ENCODE results near the gene NTPCR. TPM values are rescaled to one million over a fixed set of nuclear protein-coding genes. Genes with fewer than 3 reads are reported as not detected.

The NTPCR gene
- total and polyA plus RNA-seq, 4 donors, result 30.8 to 51.6 (median 39.4) TPM

GRCh38 chr1:232927830-232928505, 22.4 kb upstream of the NTPCR start:
- Histone ChIP-seq H3K27me3 (ENCODE audit: control insufficient read depth in 3 of 3, insufficient read depth in 3 of 3, low read length in 2 of 3) (no peaks in the 10 kb centered on the region), H3K9ac (ENCODE audit: insufficient read depth in 1 of 2, low read length in 2 of 2) (no peak overlapping the region), H3K27ac (ENCODE audit: low read depth in 1 of 2, low read length in 1 of 2) (no peak overlapping the region), H3K4me1 (ENCODE audit: control insufficient read depth in 5 of 5, insufficient read depth in 5 of 5, low read length in 5 of 5) (peaks cover 0 to 5% (median 0%) of the 10 kb centered on the region in 5 donors), H3K4me3 (no peak overlapping the region), H3K9me3 (ENCODE audit: control insufficient read depth in 4 of 4, insufficient read depth in 3 of 4, low read length in 3 of 4) (peaks cover 0 to 2% (median 0%) of the 10 kb centered on the region in 4 donors), H3K36me3 (ENCODE audit: control insufficient read depth in 4 of 4, insufficient read depth in 4 of 4, low read length in 4 of 4) (no peaks in the 10 kb centered on the region)
- DNase-seq, result peak in 1 of 3 donors; percentile 29
- 65 to 80% methylated on average over 4 of the region's 4 CpGs for WGBS, 2 donors
- TF ChIP-seq CTCF (IDR thresholded peaks at IDR 0.05; ENCODE audit: control extremely low read depth, extremely low read depth), result no peak
- peak; percentile 42 for ATAC-seq (ENCODE audit: insufficient read depth, low FRiP score)

DNA sequence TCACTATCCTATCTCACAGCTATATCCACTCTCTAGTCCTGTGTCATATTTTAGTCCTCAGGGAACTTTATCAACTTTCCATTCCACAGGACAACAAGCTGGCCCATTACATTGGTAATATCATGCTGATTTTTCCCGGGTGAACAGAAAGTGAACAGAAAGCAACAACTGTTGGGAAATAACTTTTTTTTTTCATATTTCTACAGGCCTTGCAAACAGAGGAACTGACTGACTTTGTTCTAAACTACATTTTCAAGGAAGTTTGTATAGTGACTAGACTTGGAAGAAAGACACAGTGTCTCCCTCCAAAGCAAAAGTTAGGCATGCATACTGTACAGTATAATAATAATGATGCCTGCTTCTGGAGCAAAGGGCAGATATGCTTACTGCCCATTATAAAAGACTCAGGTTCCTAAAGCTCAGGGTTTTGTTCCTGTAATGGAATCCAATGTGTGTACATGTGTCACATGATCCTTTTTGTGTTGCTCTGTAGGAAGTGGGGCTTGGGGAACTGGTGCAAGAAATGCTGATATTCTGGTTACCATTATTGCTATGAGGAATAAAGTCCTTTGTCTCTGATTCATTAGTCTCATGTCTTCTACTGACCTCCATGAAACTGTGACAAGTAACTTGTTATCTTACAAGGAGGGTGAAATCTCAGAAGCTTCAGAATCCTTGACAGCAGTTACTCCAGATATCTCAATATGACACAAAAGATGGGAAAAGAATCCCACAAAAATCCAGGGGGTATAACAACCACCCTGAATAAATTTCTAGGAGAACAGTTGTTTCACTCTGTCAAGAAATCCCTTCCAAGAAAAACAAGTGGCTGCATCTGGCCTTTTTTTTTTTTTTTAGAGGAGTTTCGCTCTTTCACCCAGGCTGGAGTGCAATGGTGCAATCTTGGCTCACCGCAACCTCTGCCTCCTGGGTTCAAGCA, 17.7 kb upstream of the NTPCR start:
- no peak for TF ChIP-seq CTCF (IDR thresholded peaks at IDR 0.05; ENCODE audit: control extremely low read depth, extremely low read depth)
- ATAC-seq (ENCODE audit: insufficient read depth, low FRiP score) (no peak), DNase-seq (no peak)
- Histone ChIP-seq H3K4me3 (no peak overlapping the region), H3K9me3 (ENCODE audit: control insufficient read depth in 4 of 4, insufficient read depth in 3 of 4, low read length in 3 of 4) (peaks cover 0 to 2% (median 0%) of the 10 kb centered on the region in 4 donors), H3K4me1 (ENCODE audit: control insufficient read depth in 5 of 5, insufficient read depth in 5 of 5, low read length in 5 of 5) (peaks cover 0 to 9% (median 0%) of the 10 kb centered on the region in 5 donors), H3K9ac (ENCODE audit: insufficient read depth in 1 of 2, low read length in 2 of 2) (no peak overlapping the region), H3K36me3 (ENCODE audit: control insufficient read depth in 4 of 4, insufficient read depth in 4 of 4, low read length in 4 of 4) (no peaks in the 10 kb centered on the region), H3K27ac (ENCODE audit: low read depth in 1 of 2, low read length in 1 of 2) (no peak overlapping the region), H3K27me3 (ENCODE audit: control insufficient read depth in 3 of 3, insufficient read depth in 3 of 3, low read length in 2 of 3) (no peaks in the 10 kb centered on the region)
- 58 to 80% methylated on average over 3 of the region's 3 CpGs for WGBS, 2 donors

- Histone ChIP-seq H3K27ac (ENCODE audit: low read depth in 1 of 2, low read length in 1 of 2) (no peak overlapping the region), H3K9me3 (ENCODE audit: control insufficient read depth in 4 of 4, insufficient read depth in 3 of 4, low read length in 3 of 4) (peaks cover 0 to 2% (median 0%) of the 10 kb centered on the region in 4 donors), H3K27me3 (ENCODE audit: control insufficient read depth in 3 of 3, insufficient read depth in 3 of 3, low read length in 2 of 3) (no peaks in the 10 kb centered on the region), H3K4me3 (no peak overlapping the region), H3K9ac (ENCODE audit: insufficient read depth in 1 of 2, low read length in 2 of 2) (no peak overlapping the region), H3K36me3 (ENCODE audit: control insufficient read depth in 4 of 4, insufficient read depth in 4 of 4, low read length in 4 of 4) (no peaks in the 10 kb centered on the region), H3K4me1 (ENCODE audit: control insufficient read depth in 5 of 5, insufficient read depth in 5 of 5, low read length in 5 of 5) (peaks cover 0 to 14% (median 0%) of the 10 kb centered on the region in 5 donors)
- 91% methylated on average over 6 of the region's 6 CpGs for WGBS, 2 donors
- DNase-seq (no peak), ATAC-seq (ENCODE audit: insufficient read depth, low FRiP score) (no peak)
- no peak for TF ChIP-seq CTCF (IDR thresholded peaks at IDR 0.05; ENCODE audit: control extremely low read depth, extremely low read depth)
Observed at GRCh38 chr1:232936941-232937340, 13.5 kb upstream of the NTPCR start.

Measured in lung (tissue), 12 donors.